NCI-H345 treated with DMSO at 0.1 percent for 48 hours (cell line): Measurements from ENCODE around the gene AGTR1.
"Not testable (repeated sequence)": the region's sequence is repeated elsewhere in the genome, so short reads cannot be mapped to it uniquely, and the experiment has no call there.

Source experiments
- DNase-seq: peaks from one replicate; lab custom pipeline; 2025; ENCODE audit not compliant: unreplicated experiment; lab: John Stamatoyannopoulos, UW

The AGTR1 gene

GRCh38 chr3:148717885-148718561 lies 20.3 kb downstream of the AGTR1 start:
- DNase-seq = no peak

GRCh38 chr3:148718982-148719862 lies 21.5 kb downstream of the AGTR1 start:
- no peak for DNase-seq

- DNase-seq = no peak
Measured at GRCh38 chr3:148720873-148721272, 23.2 kb downstream of the AGTR1 start.

GRCh38 chr3:148723631-148724030 lies 25.9 kb downstream of the AGTR1 start:
- DNase-seq = no peak

- peak; percentile 32 for DNase-seq
Measured at GRCh38 chr3:148727231-148727630, 29.5 kb downstream of the AGTR1 start.

GRCh38 chr3:148728753-148729152 lies 31.1 kb downstream of the AGTR1 start:
- no peak for DNase-seq

GRCh38 chr3:148729476-148730055 lies 31.9 kb downstream of the AGTR1 start:
- DNase-seq = no peak

- DNase-seq = no peak
Measured at GRCh38 chr3:148730676-148731075, 33.0 kb downstream of the AGTR1 start.

GRCh38 chr3:148735597-148735996 lies 37.9 kb downstream of the AGTR1 start:
- DNase-seq = no peak

GRCh38 chr3:148736086-148736485 lies 38.4 kb downstream of the AGTR1 start:
- no peak for DNase-seq

- no peak for DNase-seq
Measured at GRCh38 chr3:148737104-148737530, 39.4 kb downstream of the AGTR1 start.

- DNase-seq = no peak
Measured at GRCh38 chr3:148739720-148740119, 42.0 kb downstream of the AGTR1 start.

GRCh38 chr3:148740291-148740690 lies 42.6 kb downstream of the AGTR1 start:
- DNase-seq = no peak

GRCh38 chr3:148741219-148741618 lies 43.5 kb downstream of the AGTR1 start:
- no peak for DNase-seq

- no peak for DNase-seq
Measured at GRCh38 chr3:148742118-148742517, 44.4 kb downstream of the AGTR1 start.

GRCh38 chr3:148746053-148746452 lies 48.4 kb downstream of the AGTR1 start:
- DNase-seq = no peak

- DNase-seq = no peak
Measured at GRCh38 chr3:148748283-148748682, 50.6 kb downstream of the AGTR1 start.

- DNase-seq = no peak
Measured at GRCh38 chr3:148750296-148750695, 52.6 kb downstream of the AGTR1 start.

- no peak for DNase-seq
Measured at GRCh38 chr3:148751461-148751860, 53.8 kb downstream of the AGTR1 start.

GRCh38 chr3:148753385-148753784 lies 55.7 kb downstream of the AGTR1 start:
- not testable (repeated sequence) for DNase-seq

GRCh38 chr3:148755570-148755969 lies 57.9 kb downstream of the AGTR1 start:
- DNase-seq = no peak

GRCh38 chr3:148756311-148756710 lies 58.6 kb downstream of the AGTR1 start:
- DNase-seq = no peak
